ENCODE results near the gene RETREG3. TPM values are rescaled to one million over a fixed set of nuclear protein-coding genes. Genes with fewer than 3 reads are reported as not detected.

Gene RETREG3
- total and polyA plus RNA-seq, 9 of the 15 experiments (the other 6 are each of a cell fraction or from before 2014, with no cell fraction given), result 4.1 to 39.0 (median 16.9) TPM

DNA sequence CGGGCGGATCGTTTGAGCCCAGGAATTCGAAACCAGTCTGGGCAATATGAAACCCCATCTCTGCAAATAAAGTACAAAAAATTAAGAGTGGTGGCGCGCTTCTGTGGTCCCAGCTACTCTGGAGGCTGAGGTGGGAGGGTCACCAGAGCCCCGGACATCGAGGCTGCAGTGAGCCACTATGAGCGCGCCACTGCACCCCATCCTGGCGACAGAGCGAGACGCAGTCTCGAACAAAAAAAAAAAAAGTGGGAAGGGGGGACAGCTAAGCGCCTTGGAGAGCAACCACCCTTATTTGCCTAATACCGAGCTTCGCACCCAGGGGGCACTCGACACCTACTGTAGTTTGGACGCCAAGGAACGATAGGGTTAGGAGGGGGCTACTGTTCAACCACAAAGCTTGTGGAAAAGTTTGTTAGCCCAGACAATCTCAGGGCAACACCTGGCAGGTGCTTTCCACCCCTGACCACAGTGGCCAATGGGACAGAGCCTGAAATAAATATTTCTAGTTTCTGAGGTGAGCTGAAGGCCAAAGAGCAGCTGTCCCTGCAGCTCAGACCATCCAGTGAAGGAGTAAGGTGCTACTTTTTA is 30.8 kb downstream of the RETREG3 start (continued):
- TF ChIP-seq, protein P1, sequence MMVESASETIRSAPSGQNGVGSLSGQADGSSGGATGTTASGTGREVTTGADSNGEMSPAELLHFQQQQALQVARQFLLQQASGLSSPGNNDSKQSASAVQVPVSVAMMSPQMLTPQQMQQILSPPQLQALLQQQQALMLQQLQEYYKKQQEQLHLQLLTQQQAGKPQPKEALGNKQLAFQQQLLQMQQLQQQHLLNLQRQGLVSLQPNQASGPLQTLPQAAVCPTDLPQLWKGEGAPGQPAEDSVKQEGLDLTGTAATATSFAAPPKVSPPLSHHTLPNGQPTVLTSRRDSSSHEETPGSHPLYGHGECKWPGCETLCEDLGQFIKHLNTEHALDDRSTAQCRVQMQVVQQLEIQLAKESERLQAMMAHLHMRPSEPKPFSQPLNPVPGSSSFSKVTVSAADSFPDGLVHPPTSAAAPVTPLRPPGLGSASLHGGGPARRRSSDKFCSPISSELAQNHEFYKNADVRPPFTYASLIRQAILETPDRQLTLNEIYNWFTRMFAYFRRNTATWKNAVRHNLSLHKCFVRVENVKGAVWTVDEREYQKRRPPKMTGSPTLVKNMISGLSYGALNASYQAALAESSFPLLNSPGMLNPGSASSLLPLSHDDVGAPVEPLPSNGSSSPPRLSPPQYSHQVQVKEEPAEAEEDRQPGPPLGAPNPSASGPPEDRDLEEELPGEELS (CRISPR knock-in tag; IDR thresholded peaks at IDR 0.05; ENCODE audit: borderline replicate concordance), result no peak
- 0 out of 4 replicates have a peak, but pooled peaks of 1 of the 2 experiments have one; percentile 29 for TF ChIP-seq SIN3A (IDR thresholded peaks at IDR 0.05; ENCODE audit: borderline replicate concordance in 2 of 2, control insufficient read depth in 1 of 2, low read depth in 2 of 2, low read length in 2 of 2)
- TF ChIP-seq ZNF274 (IDR thresholded peaks at IDR 0.05; ENCODE audit: borderline replicate concordance, low read depth, low read length), result no peak
- TF ChIP-seq E2F6 (IDR thresholded peaks at IDR 0.05; ENCODE audit: borderline replicate concordance in 1 of 2, extremely low read depth in 1 of 2, insufficient read depth in 1 of 2, insufficient read length in 1 of 2, low read depth in 1 of 2, low read length in 1 of 2, poor library complexity in 1 of 2, severe bottlenecking in 1 of 2), result peak in 1 of 2 experiments; percentile 31
- no peak for TF ChIP-seq ZNF589 (CRISPR knock-in tag; IDR thresholded peaks at IDR 0.05; ENCODE audit: low read depth)
- no peak for TF ChIP-seq ZNF140 (CRISPR knock-in tag; IDR thresholded peaks at IDR 0.05)
- no peak for TF ChIP-seq MCM2 (IDR thresholded peaks at IDR 0.05; ENCODE audit: low read depth)
- TF ChIP-seq SOX6 (IDR thresholded peaks at IDR 0.05), result no peak
- TF ChIP-seq, protein P2, sequence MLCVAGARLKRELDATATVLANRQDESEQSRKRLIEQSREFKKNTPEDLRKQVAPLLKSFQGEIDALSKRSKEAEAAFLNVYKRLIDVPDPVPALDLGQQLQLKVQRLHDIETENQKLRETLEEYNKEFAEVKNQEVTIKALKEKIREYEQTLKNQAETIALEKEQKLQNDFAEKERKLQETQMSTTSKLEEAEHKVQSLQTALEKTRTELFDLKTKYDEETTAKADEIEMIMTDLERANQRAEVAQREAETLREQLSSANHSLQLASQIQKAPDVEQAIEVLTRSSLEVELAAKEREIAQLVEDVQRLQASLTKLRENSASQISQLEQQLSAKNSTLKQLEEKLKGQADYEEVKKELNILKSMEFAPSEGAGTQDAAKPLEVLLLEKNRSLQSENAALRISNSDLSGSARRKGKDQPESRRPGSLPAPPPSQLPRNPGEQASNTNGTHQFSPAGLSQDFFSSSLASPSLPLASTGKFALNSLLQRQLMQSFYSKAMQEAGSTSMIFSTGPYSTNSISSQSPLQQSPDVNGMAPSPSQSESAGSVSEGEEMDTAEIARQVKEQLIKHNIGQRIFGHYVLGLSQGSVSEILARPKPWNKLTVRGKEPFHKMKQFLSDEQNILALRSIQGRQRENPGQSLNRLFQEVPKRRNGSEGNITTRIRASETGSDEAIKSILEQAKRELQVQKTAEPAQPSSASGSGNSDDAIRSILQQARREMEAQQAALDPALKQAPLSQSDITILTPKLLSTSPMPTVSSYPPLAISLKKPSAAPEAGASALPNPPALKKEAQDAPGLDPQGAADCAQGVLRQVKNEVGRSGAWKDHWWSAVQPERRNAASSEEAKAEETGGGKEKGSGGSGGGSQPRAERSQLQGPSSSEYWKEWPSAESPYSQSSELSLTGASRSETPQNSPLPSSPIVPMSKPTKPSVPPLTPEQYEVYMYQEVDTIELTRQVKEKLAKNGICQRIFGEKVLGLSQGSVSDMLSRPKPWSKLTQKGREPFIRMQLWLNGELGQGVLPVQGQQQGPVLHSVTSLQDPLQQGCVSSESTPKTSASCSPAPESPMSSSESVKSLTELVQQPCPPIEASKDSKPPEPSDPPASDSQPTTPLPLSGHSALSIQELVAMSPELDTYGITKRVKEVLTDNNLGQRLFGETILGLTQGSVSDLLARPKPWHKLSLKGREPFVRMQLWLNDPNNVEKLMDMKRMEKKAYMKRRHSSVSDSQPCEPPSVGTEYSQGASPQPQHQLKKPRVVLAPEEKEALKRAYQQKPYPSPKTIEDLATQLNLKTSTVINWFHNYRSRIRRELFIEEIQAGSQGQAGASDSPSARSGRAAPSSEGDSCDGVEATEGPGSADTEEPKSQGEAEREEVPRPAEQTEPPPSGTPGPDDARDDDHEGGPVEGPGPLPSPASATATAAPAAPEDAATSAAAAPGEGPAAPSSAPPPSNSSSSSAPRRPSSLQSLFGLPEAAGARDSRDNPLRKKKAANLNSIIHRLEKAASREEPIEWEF (CRISPR knock-in tag; IDR thresholded peaks at IDR 0.05), result no peak
- no peak for TF ChIP-seq ZNF282 (CRISPR knock-in tag; IDR thresholded peaks at IDR 0.05)
- TF ChIP-seq AFF1 (IDR thresholded peaks at IDR 0.05; ENCODE audit: low read depth in 1 of 2, partially characterized antibody in 2 of 2), result no peak
- TF ChIP-seq ZFPM2 (CRISPR knock-in tag; IDR thresholded peaks at IDR 0.05), result no peak
- TF ChIP-seq WHSC1 (IDR thresholded peaks at IDR 0.05; ENCODE audit: low read length), result no peak
- TF ChIP-seq HLTF (IDR thresholded peaks at IDR 0.05), result no peak
